Urothelium cell line (cell line): ENCODE measurements around the gene KIFC3.
"Not testable (repeated sequence)": the region's sequence is repeated elsewhere in the genome, so short reads cannot be mapped to it uniquely, and the experiment has no call there.

Source experiments
- DNase-seq: peaks from one replicate; pipeline ENCODE4 v3.0.0; 2011; ENCODE audit warnings: low spot score, mixed read lengths
- FAIRE-seq: peaks from 2 replicates; lab custom pipeline; 2011; peaks lifted over from hg19 to GRCh38; lab: Jason Lieb, UNC

Gene KIFC3

DNA sequence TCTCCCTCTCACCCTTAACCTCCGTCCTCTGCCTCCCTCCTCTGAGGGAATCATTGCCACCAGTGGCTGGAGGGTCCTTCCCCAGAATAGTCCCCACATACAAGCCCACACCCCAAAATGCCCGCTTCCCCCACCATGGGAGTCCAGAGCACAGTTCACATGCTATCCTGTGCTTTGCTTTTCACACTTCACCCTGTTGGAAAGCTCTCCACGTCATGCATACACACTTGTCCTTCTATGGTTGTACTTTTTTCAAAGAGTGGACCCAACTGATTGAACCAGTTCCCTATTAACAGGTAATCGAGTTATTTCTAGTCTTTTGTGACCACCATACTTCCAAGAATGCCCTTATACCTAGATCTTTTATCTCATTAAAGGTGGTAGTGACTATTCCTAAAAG, 23.8 kb upstream of the KIFC3 start:
- no peak for FAIRE-seq
- DNase-seq: no peak

DNA sequence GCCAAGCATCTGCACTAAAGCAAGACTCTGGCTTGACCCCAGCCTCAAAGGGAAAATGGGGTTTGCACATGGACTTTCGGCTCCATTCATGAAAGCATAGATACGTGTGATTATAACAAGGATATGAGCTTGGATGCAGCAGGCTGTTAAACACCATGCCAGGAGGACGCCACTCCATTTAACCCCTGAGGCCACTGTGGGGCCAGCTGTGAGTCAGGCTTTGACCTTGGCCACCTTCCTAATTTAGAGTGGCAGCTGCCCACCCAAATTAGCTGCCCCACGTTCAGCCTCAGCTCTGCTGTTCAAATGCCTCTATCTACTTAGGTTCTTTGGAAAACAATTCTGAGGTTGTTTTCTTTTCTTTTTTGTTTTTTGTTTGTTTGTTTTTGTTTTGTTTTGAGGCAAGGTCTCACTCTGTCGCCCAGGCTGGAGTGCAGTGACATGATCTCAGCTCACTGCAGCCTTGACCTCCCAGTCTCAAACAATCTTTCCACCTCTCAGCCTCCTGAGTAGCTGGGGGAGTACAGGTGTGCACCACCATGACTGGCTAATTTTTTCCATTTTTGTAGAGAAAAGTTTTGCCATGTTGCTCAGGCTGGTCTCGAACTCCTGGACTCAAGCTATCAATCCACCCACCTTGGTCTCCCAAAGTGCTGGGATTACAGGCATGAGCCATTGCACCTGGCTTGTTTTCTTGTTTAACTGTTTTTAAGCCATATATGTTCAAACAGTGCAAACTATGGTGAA, 23.2 kb upstream of the KIFC3 start:
- DNase-seq: no peak
- FAIRE-seq: no peak

DNA sequence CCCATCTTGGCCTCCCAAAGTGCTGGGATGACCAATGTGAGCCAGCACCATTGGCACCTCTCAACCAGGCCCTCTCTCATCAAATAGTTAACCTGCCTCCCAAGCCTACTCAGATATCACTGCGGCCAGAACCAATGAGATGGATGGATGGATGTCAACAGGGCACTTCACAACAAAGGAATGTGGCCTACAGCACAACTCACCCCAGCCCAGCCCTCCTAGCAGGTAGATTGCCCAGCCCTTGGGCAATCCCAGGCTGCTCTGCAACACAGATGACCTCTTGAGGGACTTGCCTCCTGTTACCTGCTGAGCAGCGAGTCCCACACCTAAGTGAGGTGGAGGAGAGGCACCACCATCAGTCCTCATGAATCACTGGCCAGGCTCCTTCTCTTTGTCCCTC, 22.6 kb upstream of the KIFC3 start:
- FAIRE-seq (no peak), DNase-seq (no peak)

DNA sequence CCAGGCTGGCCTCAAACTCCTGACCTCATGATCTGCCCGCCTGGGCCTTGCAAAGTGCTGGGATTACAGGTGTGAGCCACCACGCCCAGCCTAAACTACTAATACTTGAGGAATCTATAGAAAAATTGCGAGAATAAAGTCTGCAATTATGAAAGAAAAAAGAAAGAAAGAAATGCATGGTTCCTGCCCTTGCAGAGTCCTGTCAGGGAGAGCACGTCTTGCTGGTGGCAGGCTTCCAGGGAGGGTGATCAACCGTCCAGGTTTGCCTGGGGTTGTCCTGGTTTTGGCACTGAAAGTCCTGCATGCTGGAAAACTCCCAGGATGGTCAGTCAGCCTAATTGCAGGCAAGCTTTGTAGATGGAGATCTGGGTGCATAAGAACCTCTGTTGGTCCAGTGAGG, 21.5 kb upstream of the KIFC3 start:
- FAIRE-seq (no peak), DNase-seq (no peak)

DNA sequence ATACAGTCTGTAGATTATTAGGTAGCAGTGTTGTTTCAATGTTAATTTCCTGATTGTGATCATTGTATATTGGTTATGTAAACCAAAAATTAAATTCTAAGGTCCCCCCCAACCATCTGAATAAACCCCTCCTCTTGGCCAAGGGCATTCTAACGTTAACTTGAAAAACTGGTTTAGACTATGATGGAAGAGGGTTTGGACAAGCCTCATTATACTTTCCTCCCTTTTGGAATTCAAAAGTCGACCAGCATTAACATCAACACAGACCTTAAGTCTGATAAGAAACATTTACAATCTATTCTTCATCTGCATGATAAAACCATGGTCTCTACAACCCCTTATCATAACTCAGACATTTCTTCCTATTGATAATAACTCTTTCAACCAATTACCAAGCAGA, 20.6 kb upstream of the KIFC3 start:
- DNase-seq: no peak
- no peak for FAIRE-seq

DNA sequence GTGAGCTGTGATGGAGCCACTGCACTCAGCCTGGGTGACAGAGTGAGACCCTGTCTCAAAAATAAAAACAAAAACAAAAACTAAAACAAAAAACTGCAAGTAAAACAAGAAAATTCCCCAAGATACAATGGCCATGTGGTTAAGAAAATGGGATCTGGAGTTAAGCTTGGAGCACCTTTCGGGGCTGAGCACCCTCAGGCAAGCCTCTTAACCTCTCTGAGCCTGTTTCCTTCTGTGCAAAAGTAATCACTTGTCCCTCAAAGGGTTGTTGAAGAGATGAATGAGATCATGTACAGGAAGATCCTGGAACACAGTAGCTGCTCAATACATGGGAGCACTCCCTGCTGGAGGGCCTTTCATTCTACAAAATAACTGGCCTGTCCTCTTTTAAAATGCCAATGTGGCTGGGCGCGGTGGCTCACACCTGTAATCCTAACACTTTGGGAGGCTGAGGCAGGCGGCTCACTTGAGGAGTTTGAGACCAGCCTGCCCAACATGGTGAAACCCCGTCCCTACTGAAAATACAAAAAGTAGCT, 19.8 kb upstream of the KIFC3 start:
- DNase-seq (no peak), FAIRE-seq (no peak)

DNA sequence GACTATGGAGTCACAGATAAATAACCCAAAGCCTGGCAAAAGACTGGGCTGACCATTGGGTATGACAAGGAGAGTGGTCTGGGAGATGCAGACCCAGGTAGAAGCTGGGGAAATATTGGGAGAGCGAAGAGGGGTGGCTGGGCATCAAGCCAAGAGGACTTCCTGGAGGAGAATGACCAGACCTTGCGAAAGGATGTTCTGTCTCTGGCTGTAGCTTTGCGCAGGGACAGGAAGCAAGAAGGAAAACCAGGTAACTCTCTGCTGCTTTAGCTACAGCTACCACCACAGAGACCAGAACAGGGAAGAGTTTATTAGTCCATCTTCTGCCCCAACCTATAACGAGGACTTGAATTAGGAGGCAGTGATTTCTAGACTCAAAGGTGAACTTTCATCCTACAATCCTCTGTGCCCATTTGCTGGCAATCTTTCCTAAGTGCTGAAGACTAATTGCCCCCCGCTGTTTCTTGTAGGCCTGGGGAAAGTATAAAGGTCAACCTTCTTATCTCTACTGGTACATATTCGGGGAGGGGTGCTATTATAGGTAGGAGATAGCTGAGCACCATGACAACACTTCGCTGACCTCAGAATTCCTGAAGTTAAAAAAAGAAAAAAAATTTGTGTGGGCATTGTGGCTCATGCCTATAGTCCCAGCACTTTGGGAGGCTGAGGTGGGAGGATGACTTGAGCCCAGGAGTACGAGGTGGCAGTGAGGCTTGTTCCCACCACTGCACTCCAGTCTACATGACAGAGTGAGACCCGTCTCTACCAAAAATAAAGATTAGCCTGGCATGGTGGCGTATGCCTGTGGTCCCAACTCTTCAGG, 19.1 kb upstream of the KIFC3 start:
- DNase-seq: no peak
- FAIRE-seq: no peak

DNA sequence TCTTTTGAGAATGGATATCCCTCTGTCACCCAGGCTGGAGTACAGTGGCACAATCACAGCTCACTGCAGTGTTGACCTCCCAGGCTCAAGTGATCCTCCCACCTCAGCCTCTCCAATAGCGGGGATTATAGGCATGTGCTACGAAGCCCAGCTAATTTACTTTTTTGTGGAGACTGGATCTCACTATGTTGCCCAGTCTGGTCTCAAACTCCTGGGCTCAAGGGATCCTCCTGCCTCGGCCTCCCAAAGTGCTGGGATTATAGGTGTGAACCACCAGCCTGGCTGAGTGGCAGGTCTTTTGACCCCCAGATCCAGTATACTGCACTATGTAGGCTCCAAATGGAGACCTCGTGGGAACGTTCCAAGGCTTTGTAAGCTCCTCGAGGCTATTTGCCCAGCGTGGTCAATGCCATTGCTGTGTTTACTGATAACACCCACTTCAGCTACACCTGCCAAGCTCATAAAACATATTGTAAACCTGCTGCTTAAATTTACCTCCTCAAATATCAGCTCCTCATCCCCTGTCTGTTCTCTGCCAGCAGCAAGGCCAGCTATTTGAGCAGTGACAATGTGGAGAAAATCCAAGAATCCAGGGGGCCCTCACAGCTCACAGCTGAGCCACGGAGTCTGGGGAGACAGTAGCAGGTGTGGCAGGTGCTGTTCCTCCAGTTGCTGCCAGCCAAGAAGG, 16.2 kb upstream of the KIFC3 start:
- FAIRE-seq: no peak
- no peak for DNase-seq

DNA sequence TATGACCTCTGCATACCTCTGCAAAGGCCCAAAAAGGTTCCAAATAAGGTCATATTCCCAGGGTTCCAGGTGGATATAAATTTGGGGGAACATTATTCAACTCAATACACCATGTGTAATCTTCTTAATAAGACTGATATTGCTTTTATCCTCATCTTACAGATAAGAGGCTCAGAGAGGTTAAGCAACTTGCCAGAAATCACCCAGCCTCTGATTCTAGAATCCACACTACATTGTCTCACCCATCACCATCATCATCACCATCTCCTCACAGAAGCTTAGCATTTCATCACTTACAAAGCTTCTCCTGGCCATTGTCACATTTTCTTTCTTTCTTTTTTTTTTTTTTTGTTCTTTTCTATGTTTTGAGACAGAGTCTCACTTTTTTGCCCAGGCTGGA, 15.4 kb upstream of the KIFC3 start:
- FAIRE-seq: no peak

DNA sequence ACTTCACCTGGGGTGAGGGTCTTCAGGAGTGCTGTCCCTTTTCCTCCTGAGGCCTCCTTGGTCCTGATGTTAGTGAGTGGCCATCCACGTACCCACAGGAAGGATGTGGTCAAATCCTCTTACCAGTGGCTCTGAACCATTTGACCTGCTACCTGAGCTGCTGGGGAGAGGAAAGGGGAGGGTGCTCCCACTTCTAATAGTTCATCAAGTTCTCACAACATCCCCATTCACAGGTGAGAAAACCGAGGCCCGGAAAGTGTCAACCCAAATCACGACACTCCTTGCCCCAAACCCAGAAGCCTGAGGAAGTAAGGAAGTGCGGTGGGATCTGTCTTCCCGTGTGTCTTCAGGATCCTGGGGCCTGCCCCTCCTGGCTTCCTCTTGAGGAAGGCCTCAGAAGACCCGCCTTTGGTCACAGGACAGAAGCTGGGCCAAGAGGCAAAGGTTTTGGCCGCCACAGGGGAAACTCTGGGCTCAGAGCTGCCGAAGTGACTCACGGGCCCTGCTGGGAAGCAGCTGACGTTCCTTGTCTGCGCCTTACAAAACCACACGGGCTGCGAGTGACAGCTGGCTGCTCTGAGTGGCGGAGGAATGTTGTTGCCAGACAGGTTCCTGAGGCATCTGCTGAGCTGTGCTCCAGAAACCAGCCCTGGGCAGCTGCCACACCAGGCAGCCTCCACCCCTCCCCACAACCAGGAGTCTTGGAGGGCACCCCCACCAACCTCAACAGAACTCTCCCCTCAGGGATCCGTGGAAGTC, 13.9 kb upstream of the KIFC3 start:
- FAIRE-seq: no peak

More for the DNA sequence above, 15.4 kb upstream of the KIFC3 start:
- no peak for DNase-seq

DNA sequence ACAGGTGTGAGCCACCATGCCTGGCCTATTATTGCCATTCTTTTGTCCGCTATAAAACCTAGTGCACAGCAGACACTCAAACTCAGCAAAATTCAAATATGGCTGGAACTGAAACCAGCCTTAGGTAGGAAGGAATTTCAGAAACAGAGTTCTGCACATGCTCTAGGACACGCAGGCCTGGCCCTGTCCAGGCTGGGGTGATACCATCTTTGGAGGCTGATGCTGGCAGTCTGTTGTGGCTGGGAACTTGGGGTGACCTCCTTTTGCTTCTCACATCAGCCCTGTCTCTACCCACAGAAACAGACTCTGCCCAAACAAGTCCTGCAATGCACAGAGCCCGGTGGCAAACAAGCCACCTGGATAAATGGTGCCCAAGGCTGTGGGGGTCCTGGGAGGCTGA, 12.6 kb upstream of the KIFC3 start:
- DNase-seq: no peak
- FAIRE-seq: no peak

More for the DNA sequence above, 13.9 kb upstream of the KIFC3 start:
- DNase-seq: peak; percentile 94

DNA sequence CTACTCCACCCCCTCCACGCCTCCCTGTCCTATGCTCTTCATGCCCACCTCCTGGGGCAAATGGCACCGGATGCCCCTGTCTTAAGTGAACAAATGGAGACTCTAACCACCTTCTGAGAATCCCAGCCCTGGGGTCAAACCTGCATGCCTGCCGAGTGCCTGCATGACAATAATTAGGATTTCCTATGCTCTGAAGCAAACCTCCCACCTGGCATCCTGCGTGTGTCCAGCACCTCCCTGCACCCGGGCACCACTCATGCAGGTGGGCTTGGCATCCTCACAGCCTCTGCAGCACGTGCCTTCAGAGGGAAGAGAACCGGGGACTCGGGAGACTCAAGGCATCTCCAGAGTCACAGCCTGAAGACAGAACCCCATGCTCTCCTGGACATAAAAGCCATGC, 11.2 kb upstream of the KIFC3 start:
- no peak for DNase-seq
- FAIRE-seq: no peak

DNA sequence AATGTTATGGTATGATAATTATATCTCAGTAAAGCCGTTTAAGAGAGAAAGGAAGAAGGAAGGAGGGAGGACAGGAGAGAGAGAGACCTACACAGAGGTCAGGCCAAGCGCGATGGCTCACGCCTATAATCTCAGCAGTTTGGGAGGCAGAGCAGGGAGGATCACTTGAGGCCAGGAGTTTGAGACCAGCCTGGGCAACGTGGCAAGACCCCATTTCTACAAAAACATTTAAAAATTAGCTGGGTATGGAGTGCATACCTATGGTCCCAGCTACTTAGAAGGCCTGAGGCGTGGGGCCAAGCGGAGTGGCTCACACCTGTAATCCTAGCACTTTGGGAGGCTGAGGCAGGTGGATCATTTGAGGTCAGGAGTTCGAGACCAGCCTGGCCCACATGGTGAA, 9.0 kb upstream of the KIFC3 start:
- not testable (repeated sequence) for DNase-seq, FAIRE-seq

DNA sequence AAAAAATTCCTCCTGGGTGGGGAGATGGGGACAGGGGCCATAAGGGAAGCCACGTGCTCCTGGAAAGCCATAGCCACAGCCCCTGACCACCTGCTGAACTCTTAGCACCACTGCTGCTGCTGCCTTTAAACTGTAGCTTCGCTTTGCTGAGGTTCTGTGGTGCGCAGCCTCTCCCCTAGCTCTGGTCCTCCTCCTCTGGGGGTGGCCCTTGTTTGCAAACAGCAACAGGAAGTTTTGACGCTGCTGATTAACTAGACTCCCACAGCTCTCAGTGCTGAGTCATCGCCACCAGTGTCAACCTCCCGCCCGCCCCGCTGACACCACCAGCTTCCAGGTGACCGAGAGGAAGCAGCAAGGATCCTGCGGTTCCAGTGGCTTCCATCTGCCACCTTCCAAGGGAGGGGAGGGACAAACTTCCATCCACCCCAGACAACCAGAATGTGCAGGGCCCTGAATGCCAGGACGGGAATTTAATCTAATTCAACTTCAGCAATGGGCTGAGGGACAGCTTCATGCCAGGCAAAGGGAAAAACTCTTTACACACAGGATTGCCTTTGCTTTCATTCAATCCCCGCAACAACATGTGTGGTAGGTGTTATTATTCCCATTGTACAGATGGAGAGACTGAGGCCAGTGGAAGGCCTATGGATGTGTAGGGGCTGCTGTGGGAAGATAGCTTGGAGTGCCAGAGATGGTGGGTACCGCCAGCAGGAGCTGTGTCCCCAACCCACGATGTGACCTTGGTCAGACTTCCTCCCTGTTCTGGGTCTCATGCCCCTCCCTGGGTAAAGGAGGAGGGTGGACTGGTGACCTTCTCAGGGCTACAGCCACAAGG, 8.1 kb upstream of the KIFC3 start:
- DNase-seq: peak; percentile 88
- no peak for FAIRE-seq

DNA sequence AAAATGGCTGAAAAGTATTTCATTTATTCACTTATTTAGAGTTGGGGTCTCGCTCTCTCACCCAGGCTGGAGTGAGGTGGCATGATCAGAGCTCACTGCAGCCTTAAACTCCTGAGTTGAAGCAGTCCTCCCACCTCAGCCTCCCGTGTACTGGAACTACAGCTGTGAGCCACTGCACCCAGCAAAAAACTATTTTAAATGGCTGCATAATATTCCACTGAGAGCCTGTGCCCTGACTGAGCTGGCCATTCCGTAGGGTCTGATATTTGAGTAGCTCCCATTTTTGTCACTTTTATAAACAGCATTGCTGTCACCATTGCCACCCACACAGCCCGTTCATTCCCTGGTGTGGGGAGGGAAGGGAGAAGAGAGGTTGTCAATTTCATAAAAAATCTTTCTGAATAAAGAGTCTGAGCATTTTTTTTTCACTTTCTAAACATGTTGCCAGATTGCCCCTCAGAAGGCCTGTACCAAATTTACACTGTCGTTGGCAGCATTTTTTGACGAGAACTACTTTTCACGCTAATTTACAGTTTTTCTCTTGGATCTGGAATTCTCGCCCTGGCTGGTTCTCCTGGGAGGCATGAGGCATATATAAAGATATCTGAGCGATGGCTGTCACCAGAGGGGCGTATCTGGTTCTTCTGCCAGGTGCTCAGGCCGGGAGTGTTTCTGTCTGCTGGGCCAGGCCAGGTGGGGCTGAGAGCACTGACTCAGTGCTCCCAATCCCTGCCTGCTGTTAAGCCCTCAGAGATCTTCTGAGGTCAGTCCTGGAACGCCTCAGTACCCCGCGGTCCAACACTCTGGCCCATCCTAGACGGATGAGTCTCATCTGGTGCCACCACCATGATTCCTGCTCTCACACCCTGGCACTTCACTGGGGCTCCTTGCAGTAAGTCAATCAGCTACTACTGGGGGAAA, 7.2 kb upstream of the KIFC3 start:
- no peak for DNase-seq
- FAIRE-seq: no peak

DNA sequence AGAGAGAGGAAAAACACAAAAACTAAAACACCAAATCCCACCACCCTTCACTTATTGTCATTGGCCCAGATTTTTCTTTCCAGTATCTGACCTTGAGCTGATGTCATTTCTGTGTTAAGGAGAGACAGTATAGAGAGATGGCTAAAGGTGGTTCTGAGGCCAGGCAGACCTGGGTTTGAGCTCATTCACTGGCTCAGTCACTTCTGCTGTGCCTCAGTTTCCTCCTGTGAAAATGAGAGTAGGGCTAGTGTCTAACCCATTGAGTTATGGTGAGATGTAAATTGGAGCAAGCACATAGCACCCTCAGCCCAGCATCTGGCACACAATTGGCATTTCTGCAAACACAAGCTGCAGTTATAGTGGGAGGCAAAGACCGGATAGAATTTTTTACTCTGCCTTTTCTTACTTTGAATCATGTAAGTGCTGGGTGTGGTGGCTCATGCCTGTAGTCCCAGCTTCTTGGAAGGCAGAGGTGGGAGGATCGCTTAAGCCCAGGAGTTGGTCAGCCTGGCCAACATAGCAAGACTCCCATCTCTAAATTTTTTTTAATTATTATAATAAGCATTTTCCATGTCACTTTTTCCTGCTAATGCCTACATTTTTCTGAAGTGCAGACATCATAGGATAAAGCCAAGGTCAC, 6.4 kb upstream of the KIFC3 start:
- FAIRE-seq (no peak), DNase-seq (no peak)

DNA sequence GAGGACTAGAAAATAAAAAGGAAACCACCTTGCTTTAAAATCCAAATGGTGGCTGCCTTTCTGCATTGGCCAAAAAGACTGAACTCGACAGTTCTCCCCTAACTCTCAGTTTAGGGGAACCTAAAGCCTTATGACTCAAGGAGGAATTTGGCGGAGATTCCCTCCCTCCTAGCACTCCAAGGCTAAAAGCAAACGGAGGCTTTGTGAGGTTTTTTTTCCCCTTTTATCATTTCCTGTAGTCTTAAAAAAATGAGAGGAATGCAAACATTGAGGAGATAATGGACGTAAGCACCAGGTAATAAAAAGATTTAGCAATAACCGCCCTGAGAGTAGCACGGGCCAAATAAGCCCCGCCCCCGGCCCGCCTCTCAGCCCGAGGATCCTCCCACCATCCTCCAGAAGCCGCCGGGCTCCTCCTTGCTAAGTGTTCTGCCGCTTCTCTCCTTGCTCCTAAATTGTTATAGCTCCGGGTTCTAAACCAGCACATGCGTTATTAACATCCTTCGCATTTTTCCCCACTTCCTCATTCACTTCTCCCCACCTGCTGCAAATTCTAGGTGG, 5.8 kb upstream of the KIFC3 start:
- FAIRE-seq (no peak), DNase-seq (peak; percentile 91)
